ENCODE results near the gene DLST. TPM values are rescaled to one million over a fixed set of nuclear protein-coding genes. Genes with fewer than 3 reads are reported as not detected.
A peak's percentile ranks its signal among the peaks of the same experiment; 100 is the strongest.

DLST gene
- total RNA-seq, 1 experiment from 2014 or later, result 112 TPM

- H3K36me3 Mint-ChIP-seq, result peaks cover 24% of the 10 kb centered on the region
- peak overlapping the region; percentile 59 for H3K4me3 Mint-ChIP-seq
- H3K27me3 Mint-ChIP-seq (ENCODE audit: low read depth), result no peaks in the 10 kb centered on the region
- ChIA-PET POLR2A (interaction anchor here (0.5 to 1.2 kb wide), 6 partner anchors 9 to 246 kb away, joined by 3 to 7 read pairs (median 3); partner anchors contain the start of genes RPS6KL1 and ZC2HC1C), CTCF (interaction anchor here (0.7 to 3.3 kb wide), 7 partner anchors 9 to 277 kb away, joined by 3 to 58 read pairs (median 7); partner anchors contain the start of genes PROX2 and YLPM1)
- DNase-seq (ENCODE audit: low spot score) (peak; percentile 40), ATAC-seq (peak; percentile 69)
- H3K27ac Mint-ChIP-seq, result peak overlapping the region; percentile 95
- peaks cover 65% of the 10 kb centered on the region for H3K4me1 Mint-ChIP-seq
- H3K9me3 Mint-ChIP-seq, result no peaks in the 10 kb centered on the region
- TF ChIP-seq, protein P1, sequence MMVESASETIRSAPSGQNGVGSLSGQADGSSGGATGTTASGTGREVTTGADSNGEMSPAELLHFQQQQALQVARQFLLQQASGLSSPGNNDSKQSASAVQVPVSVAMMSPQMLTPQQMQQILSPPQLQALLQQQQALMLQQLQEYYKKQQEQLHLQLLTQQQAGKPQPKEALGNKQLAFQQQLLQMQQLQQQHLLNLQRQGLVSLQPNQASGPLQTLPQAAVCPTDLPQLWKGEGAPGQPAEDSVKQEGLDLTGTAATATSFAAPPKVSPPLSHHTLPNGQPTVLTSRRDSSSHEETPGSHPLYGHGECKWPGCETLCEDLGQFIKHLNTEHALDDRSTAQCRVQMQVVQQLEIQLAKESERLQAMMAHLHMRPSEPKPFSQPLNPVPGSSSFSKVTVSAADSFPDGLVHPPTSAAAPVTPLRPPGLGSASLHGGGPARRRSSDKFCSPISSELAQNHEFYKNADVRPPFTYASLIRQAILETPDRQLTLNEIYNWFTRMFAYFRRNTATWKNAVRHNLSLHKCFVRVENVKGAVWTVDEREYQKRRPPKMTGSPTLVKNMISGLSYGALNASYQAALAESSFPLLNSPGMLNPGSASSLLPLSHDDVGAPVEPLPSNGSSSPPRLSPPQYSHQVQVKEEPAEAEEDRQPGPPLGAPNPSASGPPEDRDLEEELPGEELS (CRISPR knock-in tag; IDR thresholded peaks at IDR 0.05), result peak; percentile 64; the same call in 1 of the 2 replicates
- TF ChIP-seq, protein P2, sequence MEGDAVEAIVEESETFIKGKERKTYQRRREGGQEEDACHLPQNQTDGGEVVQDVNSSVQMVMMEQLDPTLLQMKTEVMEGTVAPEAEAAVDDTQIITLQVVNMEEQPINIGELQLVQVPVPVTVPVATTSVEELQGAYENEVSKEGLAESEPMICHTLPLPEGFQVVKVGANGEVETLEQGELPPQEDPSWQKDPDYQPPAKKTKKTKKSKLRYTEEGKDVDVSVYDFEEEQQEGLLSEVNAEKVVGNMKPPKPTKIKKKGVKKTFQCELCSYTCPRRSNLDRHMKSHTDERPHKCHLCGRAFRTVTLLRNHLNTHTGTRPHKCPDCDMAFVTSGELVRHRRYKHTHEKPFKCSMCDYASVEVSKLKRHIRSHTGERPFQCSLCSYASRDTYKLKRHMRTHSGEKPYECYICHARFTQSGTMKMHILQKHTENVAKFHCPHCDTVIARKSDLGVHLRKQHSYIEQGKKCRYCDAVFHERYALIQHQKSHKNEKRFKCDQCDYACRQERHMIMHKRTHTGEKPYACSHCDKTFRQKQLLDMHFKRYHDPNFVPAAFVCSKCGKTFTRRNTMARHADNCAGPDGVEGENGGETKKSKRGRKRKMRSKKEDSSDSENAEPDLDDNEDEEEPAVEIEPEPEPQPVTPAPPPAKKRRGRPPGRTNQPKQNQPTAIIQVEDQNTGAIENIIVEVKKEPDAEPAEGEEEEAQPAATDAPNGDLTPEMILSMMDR (IDR thresholded peaks at IDR 0.05), result no peak
- peak; percentile 94; the same call in 1 of the 2 replicates for TF ChIP-seq FOXK1 (CRISPR knock-in tag; IDR thresholded peaks at IDR 0.05)
Measured at GRCh38 chr14:74886001-74886400, 4.3 kb downstream of the DLST start.

DNA sequence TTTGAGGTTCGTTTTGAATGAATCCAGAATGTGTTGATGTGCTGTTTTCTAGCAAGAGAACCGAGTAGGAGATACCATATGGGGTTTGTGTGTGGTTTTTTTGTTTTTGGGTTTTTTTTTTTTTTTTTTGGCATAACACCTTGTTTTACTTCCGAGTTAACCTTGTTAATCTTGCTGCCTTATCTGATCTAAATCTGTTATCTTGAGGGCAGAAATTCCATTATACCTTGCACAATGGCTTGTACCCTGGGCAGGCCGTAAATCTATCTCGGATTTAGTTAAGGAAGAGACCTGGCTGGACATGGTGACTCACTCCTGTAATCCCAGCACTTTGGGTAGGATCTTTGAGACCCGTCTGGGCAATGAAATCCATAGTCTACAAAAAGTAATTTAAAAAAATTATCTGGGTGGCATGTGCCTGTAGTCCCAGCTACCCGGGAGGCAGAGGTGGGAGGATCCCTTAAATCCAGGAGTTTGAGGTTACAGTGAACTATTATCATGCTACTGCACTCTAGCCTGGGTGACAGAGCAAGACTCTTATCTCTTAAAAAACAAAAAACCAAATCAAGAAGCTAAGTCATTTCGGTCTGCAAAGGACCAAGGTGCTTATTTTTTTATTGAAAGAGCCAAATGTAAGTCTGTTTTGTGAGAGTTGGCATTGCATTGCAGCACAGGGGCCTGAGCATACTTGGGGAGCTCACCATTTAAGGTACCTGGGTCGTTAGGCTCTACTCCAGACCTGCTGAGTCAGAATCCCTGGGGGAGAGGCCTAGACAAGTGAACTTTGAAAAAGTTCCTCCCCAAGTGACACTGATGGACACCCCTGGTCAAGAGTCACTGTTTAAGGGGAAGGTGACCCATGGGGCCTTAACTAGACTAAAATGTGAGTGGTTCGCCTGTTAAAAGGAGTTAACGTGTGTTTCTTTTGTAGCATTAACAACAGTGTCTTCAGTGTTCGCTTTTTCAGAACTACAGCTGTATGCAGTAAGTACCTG lies 6.7 kb downstream of the DLST start:
- ATAC-seq (no peak), DNase-seq (ENCODE audit: low spot score) (no peak)
- Mint-ChIP-seq H3K4me1 (peaks cover 49% of the 10 kb centered on the region), H3K9me3 (no peaks in the 10 kb centered on the region), H3K27me3 (ENCODE audit: low read depth) (no peaks in the 10 kb centered on the region), H3K27ac (peak overlapping the region; percentile 96), H3K4me3 (no peak overlapping the region), H3K36me3 (peaks cover 44% of the 10 kb centered on the region)
- ChIA-PET POLR2A (interaction anchor here (0.6 kb wide), 1 partner anchor 9 kb away, joined by 4 read pairs; no protein-coding TSS in a partner anchor), CTCF (interaction anchor here (2.3 to 2.9 kb wide), 2 partner anchors 18 to 27 kb away, joined by 12 to 14 read pairs; no protein-coding TSS in a partner anchor)
- TF ChIP-seq, protein P3, sequence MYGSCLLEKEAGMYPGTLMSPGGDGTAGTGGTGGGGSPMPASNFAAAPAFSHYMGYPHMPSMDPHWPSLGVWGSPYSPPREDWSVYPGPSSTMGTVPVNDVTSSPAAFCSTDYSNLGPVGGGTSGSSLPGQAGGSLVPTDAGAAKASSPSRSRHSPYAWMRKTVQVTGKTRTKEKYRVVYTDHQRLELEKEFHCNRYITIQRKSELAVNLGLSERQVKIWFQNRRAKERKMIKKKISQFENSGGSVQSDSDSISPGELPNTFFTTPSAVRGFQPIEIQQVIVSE (CRISPR knock-in tag; IDR thresholded peaks at IDR 0.05; ENCODE audit: borderline replicate concordance), result no peak
- TF ChIP-seq CREM (CRISPR knock-in tag; IDR thresholded peaks at IDR 0.05) (no peak), SOX15 (CRISPR knock-in tag; IDR thresholded peaks at IDR 0.05) (no peak), GABPB1 (CRISPR knock-in tag; IDR thresholded peaks at IDR 0.05) (no peak), ZNF396 (CRISPR knock-in tag; IDR thresholded peaks at IDR 0.05; ENCODE audit: borderline replicate concordance) (no peak), EMX1 (CRISPR knock-in tag; IDR thresholded peaks at IDR 0.05) (no peak), HMGXB4 (CRISPR knock-in tag; IDR thresholded peaks at IDR 0.05) (no peak), TEAD4 (CRISPR knock-in tag; IDR thresholded peaks at IDR 0.05) (no peak), NR3C1 (CRISPR knock-in tag; conservative IDR thresholded peaks at IDR 0.05; ENCODE audit: low read depth) (no peak), SP1 (CRISPR knock-in tag; conservative IDR thresholded peaks at IDR 0.05) (no peak), TP53 (CRISPR knock-in tag; IDR thresholded peaks at IDR 0.05) (no peak)
- TF ChIP-seq, protein P1 (CRISPR knock-in tag; IDR thresholded peaks at IDR 0.05), result no peak
- TF ChIP-seq, protein P4, sequence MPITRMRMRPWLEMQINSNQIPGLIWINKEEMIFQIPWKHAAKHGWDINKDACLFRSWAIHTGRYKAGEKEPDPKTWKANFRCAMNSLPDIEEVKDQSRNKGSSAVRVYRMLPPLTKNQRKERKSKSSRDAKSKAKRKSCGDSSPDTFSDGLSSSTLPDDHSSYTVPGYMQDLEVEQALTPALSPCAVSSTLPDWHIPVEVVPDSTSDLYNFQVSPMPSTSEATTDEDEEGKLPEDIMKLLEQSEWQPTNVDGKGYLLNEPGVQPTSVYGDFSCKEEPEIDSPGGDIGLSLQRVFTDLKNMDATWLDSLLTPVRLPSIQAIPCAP (CRISPR knock-in tag; IDR thresholded peaks at IDR 0.05), result no peak
